DND-41 (cell line): ENCODE measurements around the gene TLCD3B.

Experiments
- ATAC-seq: fragments of 200-7000 bp; cut with Tn5 transposase; 3 replicates; pipeline ENCODE4 v1.9.1; 2021; ENCODE audit warnings: low read depth; ENCODE audit not compliant: insufficient read depth
- DNase-seq: peaks from one replicate; pipeline ENCODE4 v3.0.0-alpha.2; 2020
- H2AFZ ChIP-seq: 2 replicates; pipeline ENCODE4 v1.6.0; 2012; ENCODE audit warnings: low read depth, low read length
- H3K27ac ChIP-seq: 2 replicates; pipeline ENCODE4 v1.5.1; 2012; ENCODE audit warnings: low read length, inconsistent platforms
- H3K27me3 ChIP-seq: fragments of 200-600 bp; sonication (generic); 2 replicates; pipeline ENCODE4 v1.6.0; 2012; ENCODE audit warnings: low read length, mild to moderate bottlenecking, inconsistent platforms; ENCODE audit not compliant: insufficient read depth, poor library complexity
- H3K36me3 ChIP-seq: 2 replicates; pipeline ENCODE4 v1.5.1; 2012; ENCODE audit warnings: low read length, inconsistent platforms; ENCODE audit not compliant: insufficient read depth
- H3K4me1 ChIP-seq: 2 replicates; pipeline ENCODE4 v1.5.1; 2012; ENCODE audit warnings: mild to moderate bottlenecking, low read length; ENCODE audit not compliant: insufficient read depth
- H3K4me2 ChIP-seq: 2 replicates; pipeline ENCODE4 v1.6.0; 2012; ENCODE audit warnings: mild to moderate bottlenecking, moderate library complexity, low read length, inconsistent platforms; ENCODE audit not compliant: insufficient read depth
- H3K4me3 ChIP-seq, 2 experiments: fragments of 200-600 bp in 1 of 2; shearing (Covaris generic) in 1 of 2; 2 replicates each; pipeline ENCODE4 v1.5.1; 2012 to 2016; ENCODE audit warnings: inconsistent platforms in 2 of 2, low read length in 2 of 2, mild to moderate bottlenecking in 2 of 2, low read depth in 1 of 2, moderate library complexity in 1 of 2
- H3K79me2 ChIP-seq: 2 replicates; pipeline ENCODE4 v1.6.0; 2012; ENCODE audit warnings: low read length, inconsistent platforms; ENCODE audit not compliant: insufficient read depth
- H3K9ac ChIP-seq: 2 replicates; pipeline ENCODE4 v1.6.0; 2012; ENCODE audit warnings: low read depth, mild to moderate bottlenecking, inconsistent platforms, low read length, moderate library complexity
- H3K9me3 ChIP-seq: 2 replicates; pipeline ENCODE4 v1.5.1; 2012; ENCODE audit warnings: low read length, moderate library complexity, mild to moderate bottlenecking, inconsistent platforms; ENCODE audit not compliant: insufficient read depth, severe bottlenecking
- H4K20me1 ChIP-seq: 2 replicates; pipeline ENCODE4 v1.6.0; 2012; ENCODE audit warnings: low read length; ENCODE audit not compliant: insufficient read depth
- EZH2 ChIP-seq: IDR thresholded peaks from 3 replicates; pipeline ENCODE4 v1.6.1; 2012; ENCODE audit warnings: borderline replicate concordance, low read depth, mild to moderate bottlenecking, moderate library complexity, low read length, inconsistent platforms; ENCODE audit not compliant: severe bottlenecking
- TF ChIP-seq, protein P1 (sequence below): IDR thresholded peaks from 2 replicates; pipeline ENCODE4 v1.5.1; 2012; ENCODE audit warnings: borderline replicate concordance, low read length, moderate library complexity, mild to moderate bottlenecking; ENCODE audit not compliant: poor library complexity, severe bottlenecking; ENCODE audit errors: extremely low read depth

Gene TLCD3B

GRCh38 chr16:30004424-30004776, 26.7 kb downstream of the TLCD3B start:
- Histone ChIP-seq H3K36me3 (peaks cover 65% of the 10 kb centered on the region), H3K4me1 (no peaks in the 10 kb centered on the region), H3K4me2 (no peak overlapping the region), H3K27ac (no peak overlapping the region), H2AFZ (no peak overlapping the region), H3K79me2 (peaks cover 5% of the 10 kb centered on the region; the same call in 1 of the 2 replicates), H3K27me3 (no peaks in the 10 kb centered on the region), H4K20me1 (peaks cover 6% of the 10 kb centered on the region; the same call in 1 of the 2 replicates), H3K9ac (no peak overlapping the region), H3K9me3 (no peaks in the 10 kb centered on the region), H3K4me3 (no peak overlapping the region)
- DNase-seq (no peak), ATAC-seq (no peak)
- no peak for TF ChIP-seq EZH2

- H4K20me1 ChIP-seq, result peaks cover 3% of the 10 kb centered on the region; the same call in 1 of the 2 replicates
- H3K9me3 ChIP-seq, result no peaks in the 10 kb centered on the region
- DNase-seq, result no peak
- peaks cover 5% of the 10 kb centered on the region; the same call in 1 of the 2 replicates for H3K79me2 ChIP-seq
- no peak overlapping the region for H3K4me3 ChIP-seq
- no peak overlapping the region for H3K4me2 ChIP-seq
- H3K27me3 ChIP-seq, result no peaks in the 10 kb centered on the region
- H3K27ac ChIP-seq, result no peak overlapping the region
- no peak overlapping the region for H2AFZ ChIP-seq
- ATAC-seq, result no peak
- H3K9ac ChIP-seq, result no peak overlapping the region
- H3K4me1 ChIP-seq, result no peaks in the 10 kb centered on the region
- TF ChIP-seq EZH2, result no peak
- TF ChIP-seq, protein P1, sequence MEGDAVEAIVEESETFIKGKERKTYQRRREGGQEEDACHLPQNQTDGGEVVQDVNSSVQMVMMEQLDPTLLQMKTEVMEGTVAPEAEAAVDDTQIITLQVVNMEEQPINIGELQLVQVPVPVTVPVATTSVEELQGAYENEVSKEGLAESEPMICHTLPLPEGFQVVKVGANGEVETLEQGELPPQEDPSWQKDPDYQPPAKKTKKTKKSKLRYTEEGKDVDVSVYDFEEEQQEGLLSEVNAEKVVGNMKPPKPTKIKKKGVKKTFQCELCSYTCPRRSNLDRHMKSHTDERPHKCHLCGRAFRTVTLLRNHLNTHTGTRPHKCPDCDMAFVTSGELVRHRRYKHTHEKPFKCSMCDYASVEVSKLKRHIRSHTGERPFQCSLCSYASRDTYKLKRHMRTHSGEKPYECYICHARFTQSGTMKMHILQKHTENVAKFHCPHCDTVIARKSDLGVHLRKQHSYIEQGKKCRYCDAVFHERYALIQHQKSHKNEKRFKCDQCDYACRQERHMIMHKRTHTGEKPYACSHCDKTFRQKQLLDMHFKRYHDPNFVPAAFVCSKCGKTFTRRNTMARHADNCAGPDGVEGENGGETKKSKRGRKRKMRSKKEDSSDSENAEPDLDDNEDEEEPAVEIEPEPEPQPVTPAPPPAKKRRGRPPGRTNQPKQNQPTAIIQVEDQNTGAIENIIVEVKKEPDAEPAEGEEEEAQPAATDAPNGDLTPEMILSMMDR, result no peak
- H3K36me3 ChIP-seq, result peaks cover 70% of the 10 kb centered on the region
Observed at GRCh38 chr16:30003670-30004423, 27.2 kb downstream of the TLCD3B start.

- peaks cover 2% of the 10 kb centered on the region for H3K4me1 ChIP-seq
- no peak overlapping the region for H3K4me3 ChIP-seq
- DNase-seq (no peak), ATAC-seq (no peak)
- no peak overlapping the region for H3K9ac ChIP-seq
- H3K36me3 ChIP-seq, result peaks cover 75% of the 10 kb centered on the region
- no peak overlapping the region for H2AFZ ChIP-seq
- no peak overlapping the region for H3K27ac ChIP-seq
- H3K79me2 ChIP-seq, result peaks cover 7% of the 10 kb centered on the region
- TF ChIP-seq EZH2, result no peak
- TF ChIP-seq, protein P1, result no peak
- peaks cover 3% of the 10 kb centered on the region; the same call in 1 of the 2 replicates for H4K20me1 ChIP-seq
- no peak overlapping the region for H3K4me2 ChIP-seq
- H3K9me3 ChIP-seq, result no peaks in the 10 kb centered on the region
- H3K27me3 ChIP-seq, result no peaks in the 10 kb centered on the region
Observed at GRCh38 chr16:30002614-30003346, 28.3 kb downstream of the TLCD3B start.

DNA sequence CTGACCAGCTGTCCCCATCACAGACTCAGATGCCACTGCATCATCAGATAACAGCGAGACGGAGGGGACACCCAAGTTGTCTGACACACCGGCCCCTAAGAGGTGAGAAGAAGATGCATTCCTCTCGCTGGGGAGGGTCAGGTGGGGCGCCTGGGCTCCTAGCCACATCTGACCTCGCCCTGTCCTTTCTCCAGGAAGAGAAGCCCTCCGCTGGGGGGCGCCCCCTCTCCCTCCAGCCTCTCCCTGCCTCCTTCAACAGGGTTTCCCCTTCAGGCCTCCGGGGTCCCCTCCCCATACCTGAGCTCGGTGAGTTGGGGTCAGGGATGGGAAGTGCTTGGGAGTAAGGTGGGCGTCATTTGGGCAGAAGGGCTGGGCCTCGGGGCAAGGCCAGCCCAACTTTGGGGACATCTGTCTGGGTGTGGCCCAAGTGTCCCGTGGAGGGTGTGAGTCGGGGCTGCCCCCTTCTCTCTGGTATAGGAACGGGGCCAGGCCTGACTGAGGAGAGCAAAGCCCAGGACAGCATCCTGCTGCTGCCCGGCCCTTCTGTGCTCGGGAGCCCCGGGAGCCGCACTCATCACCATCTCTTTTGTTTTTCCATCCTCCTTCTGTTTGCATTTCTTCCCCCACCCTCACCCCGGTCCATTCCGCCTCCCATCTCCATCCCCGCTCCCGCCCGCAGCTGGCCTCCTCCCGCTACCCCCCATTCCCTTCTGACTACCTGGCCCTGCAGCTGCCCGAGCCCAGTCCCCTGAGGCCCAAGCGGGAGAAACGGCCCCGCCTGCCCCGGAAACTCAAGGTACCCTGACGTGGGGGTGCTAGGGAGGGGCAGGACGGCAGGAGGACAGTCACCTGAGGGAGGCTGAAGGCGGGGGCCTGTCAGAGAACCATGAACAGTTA, 30.1 kb downstream of the TLCD3B start:
- H3K4me1 ChIP-seq, result peaks cover 15% of the 10 kb centered on the region
- H3K9me3 ChIP-seq, result no peaks in the 10 kb centered on the region
- no peak overlapping the region for H3K4me3 ChIP-seq
- TF ChIP-seq, protein P1, result no peak
- TF ChIP-seq EZH2, result no peak
- H3K79me2 ChIP-seq, result peaks cover 23% of the 10 kb centered on the region
- no peak overlapping the region for H3K4me2 ChIP-seq
- H2AFZ ChIP-seq, result no peak overlapping the region
- H3K9ac ChIP-seq, result no peak overlapping the region
- H3K36me3 ChIP-seq, result peaks cover 83% of the 10 kb centered on the region
- no peak overlapping the region for H3K27ac ChIP-seq
- H4K20me1 ChIP-seq, result peaks cover 3% of the 10 kb centered on the region; the same call in 1 of the 2 replicates
- no peaks in the 10 kb centered on the region for H3K27me3 ChIP-seq
- ATAC-seq (no peak), DNase-seq (no peak)
